HCT116 (cell line): ENCODE data around the gene SAMD14. TPM values are rescaled to one million over a fixed set of nuclear protein-coding genes. Genes with fewer than 3 reads are reported as not detected.

ENCODE experiments used
- ATAC-seq: fragments of 200-7000 bp; cut with Tn5 transposase; 2 replicates; pipeline ENCODE4 v1.9.1; 2020; ENCODE audit warnings: mild to moderate bottlenecking, moderate library complexity
- BruUV-seq: library from RNA; stranded (reverse); fragments of 400-500 nt; replicated peaks from 2 replicates; lab custom pipeline; 2021; lab: Mats Ljungman, UMichigan
- CTCF ChIA-PET: fragments of 300-600 bp; sonication (Branson Sonifier 250); formaldehyde crosslinking; loops from one replicate; lab custom pipeline; 2021; ENCODE audit warnings: antibody characterized with exemption; lab: Charles Lee
- POLR2A ChIA-PET: fragments of 300-600, 350-600 bp; sonication (Branson Sonifier 250); formaldehyde crosslinking; loops from one replicate; lab custom pipeline; 2021; ENCODE audit warnings: antibody characterized with exemption; lab: Charles Lee
- RAD21 ChIA-PET, 2 experiments: fragments of 300-600 bp; sonication (Branson Sonifier 250); formaldehyde crosslinking; loops; one replicate each; lab custom pipeline; 2023; ENCODE audit warnings: low total read pairs in 2 of 2; ENCODE audit not compliant: uncharacterized antibody in 2 of 2, unreplicated experiment in 2 of 2, low non-redundant PET in 1 of 2; lab: Charles Lee
- DNase-seq: peaks from one replicate; pipeline ENCODE4 v3.0.0-alpha.2; 2010; ENCODE audit warnings: low read depth, low spot score
- H2AFZ ChIP-seq: fragments of 200-600 bp; shearing (Covaris generic), sonication (generic); 2 replicates; pipeline ENCODE4 v1.6.1; 2017; ENCODE audit warnings: low read depth, mixed run types, mixed read lengths, antibody characterized with exemption, low read length; ENCODE audit not compliant: poor library complexity, severe bottlenecking
- H3K27ac ChIP-seq: 2 replicates; pipeline ENCODE4 v1.5.1; 2012; ENCODE audit warnings: low read depth, low read length
- H3K27me3 ChIP-seq: fragments of 200-600 bp; sonication (generic); 2 replicates; pipeline ENCODE4 v1.6.1; 2016; ENCODE audit warnings: mixed run types, low read length, mixed read lengths; ENCODE audit not compliant: insufficient read depth
- H3K36me3 ChIP-seq, 2 experiments: fragments of 200-500 bp in 1 of 2; fragments of 200-600 bp in 1 of 2; sonication (Bioruptor generic) in 1 of 2; sonication (generic) in 1 of 2; 2 replicates each; pipeline versions ENCODE4 v1.5.1 to v1.6.1; 2014 to 2016; ENCODE audit warnings: low read length in 2 of 2, inconsistent platforms in 1 of 2, mixed read lengths in 1 of 2, mixed run types in 1 of 2; ENCODE audit not compliant: insufficient read depth in 2 of 2, control insufficient read depth in 1 of 2
- H3K4me1 ChIP-seq, 2 experiments: fragments of 200-600 bp in 1 of 2; sonication (generic) in 1 of 2; 2 replicates each; pipeline versions ENCODE4 v1.5.1 to v1.6.1; 2012 to 2017; ENCODE audit warnings: low read length in 2 of 2, inconsistent platforms in 1 of 2, mild to moderate bottlenecking in 1 of 2, mixed read lengths in 1 of 2, mixed run types in 1 of 2, moderate library complexity in 1 of 2; ENCODE audit not compliant: insufficient read depth in 2 of 2, control insufficient read depth in 1 of 2
- H3K4me2 ChIP-seq: fragments of 200-600 bp; sonication (generic); 2 replicates; pipeline ENCODE4 v1.6.1; 2017; ENCODE audit warnings: mixed run types, low read length, mixed read lengths
- H3K4me3 ChIP-seq, 2 experiments: fragments of 200-600 bp in 1 of 2; sonication (generic) in 1 of 2; replicated peaks in 1 of 2; 2 replicates each; pipeline ENCODE4 v1.5.1; 2011 to 2016; ENCODE audit warnings: low read length in 2 of 2, control low read depth in 1 of 2, low read depth in 1 of 2, mild to moderate bottlenecking in 1 of 2, mixed read lengths in 1 of 2, mixed run types in 1 of 2
- H3K79me2 ChIP-seq: fragments of 200-600 bp; sonication (generic); 2 replicates; pipeline ENCODE4 v1.6.1; 2017; ENCODE audit warnings: mild to moderate bottlenecking, mixed run types, low read length, moderate library complexity, mixed read lengths; ENCODE audit not compliant: insufficient read depth
- H3K9ac ChIP-seq: fragments of 200-600 bp; sonication (generic); 2 replicates; pipeline ENCODE4 v1.6.1; 2016; ENCODE audit warnings: low read length, mixed read lengths
- H3K9me2 ChIP-seq: fragments of 200-600 bp; sonication (generic), shearing (Covaris generic); 2 replicates; pipeline ENCODE4 v1.6.1; 2017; ENCODE audit warnings: mixed run types, mild to moderate bottlenecking, moderate library complexity; ENCODE audit not compliant: insufficient read depth
- H3K9me3 ChIP-seq, 2 experiments: fragments of 200-500 bp in 1 of 2; fragments of 200-600 bp in 1 of 2; sonication (Bioruptor generic) in 1 of 2; sonication (generic) in 1 of 2; 2 replicates each; pipeline ENCODE4 v1.6.1; 2014 to 2017; ENCODE audit warnings: low read length in 2 of 2, mixed read lengths in 2 of 2, inconsistent platforms in 1 of 2, low read depth in 1 of 2, mild to moderate bottlenecking in 1 of 2, mixed run types in 1 of 2, moderate library complexity in 1 of 2; ENCODE audit not compliant: control insufficient read depth in 1 of 2, insufficient read depth in 1 of 2
- H4K20me1 ChIP-seq: fragments of 200-600 bp; sonication (generic), shearing (Covaris generic); 2 replicates; pipeline ENCODE4 v1.6.1; 2017; ENCODE audit warnings: mixed run types, mild to moderate bottlenecking, moderate library complexity; ENCODE audit not compliant: insufficient read depth
- EZH2 ChIP-seq: fragments of 200-600 bp; sonication (generic); IDR thresholded peaks from 2 replicates; pipeline ENCODE4 v1.6.1; 2017; ENCODE audit warnings: antibody characterized with exemption, mixed run types
- intact Hi-C: fragments of 100-400 bp; cut with micrococcal nuclease; formaldehyde crosslinking; loops from 2 replicates; pipeline ENCODE4 v1.10.0; 2022
- total RNA-seq: library from RNA; stranded (reverse); gene quantifications from one replicate; pipeline ENCODE4 v1.2.1, GENCODE V29; 2021; ENCODE audit not compliant: unreplicated experiment
- TF ChIP-seq, protein P1 (sequence below): IDR thresholded peaks from 2 replicates; pipeline ENCODE4 v1.6.1; 2012
- TF ChIP-seq, protein P2 (sequence below), 3 experiments: fragments of 200-600 bp in 1 of 3; sonication (generic) in 1 of 3; IDR thresholded peaks in 2 of 3; conservative IDR thresholded peaks in 1 of 3; 2 replicates each; pipeline ENCODE4 v1.5.1; 2012 to 2017; ENCODE audit warnings: low read depth in 2 of 3, low read length in 2 of 3, antibody characterized with exemption in 1 of 3, borderline replicate concordance in 1 of 3, control low read depth in 1 of 3, mild to moderate bottlenecking in 1 of 3, mixed read lengths in 1 of 3, mixed run types in 1 of 3, moderate library complexity in 1 of 3; ENCODE audit not compliant: insufficient read depth in 1 of 3

SAMD14 gene
- total RNA-seq, 1 experiment from 2014 or later: 1.5 TPM

- ChIA-PET RAD21 (interaction anchor here (0.5 to 2.9 kb wide), 13 partner anchors 9 to 128 kb away, joined by 3 to 26 read pairs (median 9); partner anchors contain the start of gene PDK2 (in 1 of the 2)), CTCF (interaction anchor here (0.6 to 4.2 kb wide), 26 partner anchors 8 to 179 kb away, joined by 3 to 59 read pairs (median 5); partner anchors contain the start of genes COL1A1, PDK2 and TMEM92), POLR2A (interaction anchor here (0.9 to 1.1 kb wide), 4 partner anchors 8 to 30 kb away, joined by 3 to 13 read pairs (median 4); no protein-coding TSS in a partner anchor)
- Histone ChIP-seq H4K20me1 (no peaks in the 10 kb centered on the region), H3K9me2 (no peaks in the 10 kb centered on the region), H3K27ac (no peak overlapping the region), H2AFZ (peak overlapping the region; percentile 45), H3K9ac (no peak overlapping the region), H3K4me2 (peak overlapping the region; percentile 67), H3K27me3 (no peaks in the 10 kb centered on the region), H3K9me3 (no peaks in the 10 kb centered on the region), H3K36me3 (no peaks in the 10 kb centered on the region), H3K4me1 (peaks cover 7 to 47% of the 10 kb centered on the region in 2 experiments), H3K4me3 (no peak overlapping the region), H3K79me2 (no peaks in the 10 kb centered on the region)
- no peak for ATAC-seq
- BruUV-seq: no TSS peak
- no peak for DNase-seq
- intact Hi-C loops: loop anchor here (1.0 to 2.0 kb wide), 2 partner anchors 28 to 127 kb away; no protein-coding TSS in a partner anchor
- TF ChIP-seq, protein P1, sequence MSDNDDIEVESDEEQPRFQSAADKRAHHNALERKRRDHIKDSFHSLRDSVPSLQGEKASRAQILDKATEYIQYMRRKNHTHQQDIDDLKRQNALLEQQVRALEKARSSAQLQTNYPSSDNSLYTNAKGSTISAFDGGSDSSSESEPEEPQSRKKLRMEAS: no peak
- TF ChIP-seq EZH2: no peak
- TF ChIP-seq, protein P2, sequence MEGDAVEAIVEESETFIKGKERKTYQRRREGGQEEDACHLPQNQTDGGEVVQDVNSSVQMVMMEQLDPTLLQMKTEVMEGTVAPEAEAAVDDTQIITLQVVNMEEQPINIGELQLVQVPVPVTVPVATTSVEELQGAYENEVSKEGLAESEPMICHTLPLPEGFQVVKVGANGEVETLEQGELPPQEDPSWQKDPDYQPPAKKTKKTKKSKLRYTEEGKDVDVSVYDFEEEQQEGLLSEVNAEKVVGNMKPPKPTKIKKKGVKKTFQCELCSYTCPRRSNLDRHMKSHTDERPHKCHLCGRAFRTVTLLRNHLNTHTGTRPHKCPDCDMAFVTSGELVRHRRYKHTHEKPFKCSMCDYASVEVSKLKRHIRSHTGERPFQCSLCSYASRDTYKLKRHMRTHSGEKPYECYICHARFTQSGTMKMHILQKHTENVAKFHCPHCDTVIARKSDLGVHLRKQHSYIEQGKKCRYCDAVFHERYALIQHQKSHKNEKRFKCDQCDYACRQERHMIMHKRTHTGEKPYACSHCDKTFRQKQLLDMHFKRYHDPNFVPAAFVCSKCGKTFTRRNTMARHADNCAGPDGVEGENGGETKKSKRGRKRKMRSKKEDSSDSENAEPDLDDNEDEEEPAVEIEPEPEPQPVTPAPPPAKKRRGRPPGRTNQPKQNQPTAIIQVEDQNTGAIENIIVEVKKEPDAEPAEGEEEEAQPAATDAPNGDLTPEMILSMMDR (IDR thresholded peaks at IDR 0.05 in 2 of 3, conservative IDR thresholded peaks at IDR 0.05 in 1 of 3; ENCODE audit: borderline replicate concordance in 1 of 3, insufficient read depth in 1 of 3, low read depth in 2 of 3, low read length in 2 of 3): 0 out of 6 replicates have a peak, but pooled peaks of 1 of the 3 experiments have one; percentile 1
Observed at GRCh38 chr17:50169881-50170459, 40.0 kb upstream of the SAMD14 start.
